HG02763 (cell line): ENCODE results near the gene RBM33.
"Not testable (repeated sequence)": the region's sequence is repeated elsewhere in the genome, so short reads cannot be mapped to it uniquely, and the experiment has no call there.

Source experiments
- ATAC-seq: cut with Tn5 transposase; IDR thresholded peaks from one replicate; pipeline ENCODE4 v1.9.1; 2021; ENCODE audit warnings: mild to moderate bottlenecking, moderate library complexity; ENCODE audit not compliant: unreplicated experiment

RBM33 gene

DNA sequence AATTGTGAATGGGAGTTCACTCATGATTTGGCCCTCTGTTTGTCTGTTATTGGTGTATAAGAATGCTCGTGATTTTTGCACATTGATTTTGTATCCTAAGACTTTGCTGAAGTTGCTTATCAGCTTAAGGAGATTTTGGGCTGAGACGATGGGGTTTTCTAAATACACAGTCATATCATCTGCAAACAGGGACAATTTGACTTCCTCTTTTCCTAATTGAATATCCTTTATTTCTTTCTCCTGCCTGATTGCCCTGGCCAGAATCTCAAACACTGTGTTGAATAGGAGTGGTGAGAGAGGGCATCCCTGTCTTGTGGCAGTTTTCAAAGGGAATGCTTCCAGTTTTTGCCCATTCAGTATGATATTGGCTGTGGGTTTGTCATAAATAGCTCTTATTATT lies 43.8 kb downstream of the RBM33 start:
- not testable (repeated sequence) for ATAC-seq

GRCh38 chr7:155690655-155691054 lies 46.2 kb downstream of the RBM33 start:
- ATAC-seq = not testable (repeated sequence)

DNA sequence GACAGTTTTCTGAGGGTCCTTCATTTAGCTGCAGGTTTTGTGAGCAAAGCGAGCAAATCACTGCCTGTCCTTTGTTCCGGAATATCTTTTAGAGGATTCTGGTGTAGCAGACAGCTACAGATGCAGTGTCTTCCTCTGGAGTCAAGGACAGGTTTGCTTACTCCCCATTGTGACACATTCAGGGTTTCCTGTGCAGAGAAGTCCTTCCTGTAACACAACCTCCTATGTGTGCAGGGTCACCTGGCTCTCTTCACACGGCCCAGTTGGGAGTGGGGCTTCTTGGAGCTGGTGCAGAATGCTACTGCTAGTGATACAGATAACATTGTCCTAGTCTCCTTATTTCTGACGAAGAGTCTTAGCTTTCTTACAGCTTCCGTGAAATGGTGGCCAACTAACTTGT lies 47.9 kb downstream of the RBM33 start:
- ATAC-seq = no peak

DNA sequence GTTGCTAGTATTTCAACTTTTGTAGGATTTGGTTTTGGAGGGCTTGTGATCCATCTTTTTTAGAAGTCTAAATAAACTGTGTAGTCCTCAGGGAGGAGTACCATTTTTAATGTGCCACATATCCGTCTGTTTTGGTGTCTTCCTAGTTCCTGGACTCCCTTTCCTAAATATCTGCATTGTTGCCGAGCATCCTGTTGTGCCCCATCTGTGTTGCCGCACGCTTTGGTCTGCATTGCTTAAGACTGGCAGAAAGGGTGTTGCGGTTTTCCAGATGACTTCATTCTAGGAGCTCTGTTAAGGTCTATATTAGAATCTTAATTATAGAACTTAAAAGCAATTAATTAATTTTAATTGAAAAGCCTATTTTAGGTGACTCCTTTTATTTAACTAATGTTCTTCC lies 49.4 kb downstream of the RBM33 start:
- ATAC-seq = no peak

- ATAC-seq = no peak
Observed at GRCh38 chr7:155694851-155695250, 50.4 kb downstream of the RBM33 start.

- ATAC-seq = no peak
Observed at GRCh38 chr7:155696747-155697146, 52.3 kb downstream of the RBM33 start.

- no peak for ATAC-seq
Observed at GRCh38 chr7:155698633-155699032, 54.2 kb downstream of the RBM33 start.

- ATAC-seq = no peak
Observed at GRCh38 chr7:155699180-155699579, 54.7 kb downstream of the RBM33 start.

DNA sequence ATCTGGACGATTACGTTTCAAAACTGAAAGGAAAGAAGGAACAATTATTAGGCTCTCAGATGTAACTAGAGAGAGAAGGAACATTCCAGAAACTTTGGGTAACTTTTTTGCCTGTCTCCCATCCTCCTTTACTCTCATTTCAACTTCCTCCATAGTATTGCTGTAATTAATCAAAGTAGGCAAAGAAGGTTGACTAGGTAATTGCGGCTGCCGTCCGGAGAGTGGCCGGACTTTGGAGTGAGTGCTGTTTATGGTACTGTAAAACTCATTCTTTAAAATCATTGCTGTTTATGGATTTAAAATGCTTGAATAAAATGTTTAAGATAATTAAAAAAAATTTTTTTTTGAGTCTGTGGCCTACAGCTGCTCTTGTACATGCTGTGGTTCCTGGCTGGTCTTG lies 56.4 kb downstream of the RBM33 start:
- ATAC-seq = no peak

DNA sequence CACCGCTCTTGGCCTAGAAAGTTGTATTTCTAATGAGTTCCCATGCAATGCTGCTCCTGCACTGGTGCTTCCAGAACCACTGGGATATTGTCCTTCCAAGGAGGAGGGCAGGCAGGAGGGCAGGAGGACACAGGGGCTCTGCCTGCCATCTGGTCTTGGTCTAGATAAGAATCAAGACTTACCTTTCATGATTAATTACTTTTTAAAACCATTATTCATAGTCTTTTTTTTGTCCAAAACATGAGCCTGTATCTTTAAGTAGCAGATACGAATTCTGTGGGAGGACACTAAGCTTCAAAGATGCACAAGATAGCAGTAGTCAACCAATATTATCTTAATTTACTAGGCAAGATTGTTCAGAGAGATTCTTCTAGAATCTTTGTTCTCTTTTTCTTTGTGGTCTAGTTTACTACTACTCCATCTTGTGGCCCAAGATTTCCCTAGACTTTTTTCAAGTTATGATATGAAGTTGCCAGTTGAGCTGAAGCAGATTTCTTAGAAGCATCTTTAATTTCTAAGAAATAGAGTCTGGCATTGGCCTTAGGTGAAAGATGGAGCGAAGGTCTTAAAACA lies 57.6 kb downstream of the RBM33 start:
- no peak for ATAC-seq

DNA sequence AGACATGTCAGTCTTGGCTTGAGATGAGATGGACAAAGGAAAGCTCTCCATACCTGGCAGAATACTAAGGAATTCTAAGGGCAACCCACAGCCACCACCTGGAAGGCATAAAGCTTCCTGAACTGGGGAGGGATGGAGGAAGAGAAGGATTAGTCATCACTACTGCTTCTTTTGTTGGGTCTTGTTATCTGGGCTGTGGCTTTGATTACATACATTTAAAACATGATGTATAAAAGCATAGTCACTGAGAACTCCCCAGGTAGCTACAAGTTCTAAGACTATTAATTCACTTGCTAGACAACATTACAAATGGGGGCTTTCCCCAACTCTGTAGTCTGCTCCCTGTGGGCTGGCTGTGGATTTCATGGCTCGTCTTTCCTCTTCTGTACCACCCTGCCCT lies 58.2 kb downstream of the RBM33 start:
- no peak for ATAC-seq

DNA sequence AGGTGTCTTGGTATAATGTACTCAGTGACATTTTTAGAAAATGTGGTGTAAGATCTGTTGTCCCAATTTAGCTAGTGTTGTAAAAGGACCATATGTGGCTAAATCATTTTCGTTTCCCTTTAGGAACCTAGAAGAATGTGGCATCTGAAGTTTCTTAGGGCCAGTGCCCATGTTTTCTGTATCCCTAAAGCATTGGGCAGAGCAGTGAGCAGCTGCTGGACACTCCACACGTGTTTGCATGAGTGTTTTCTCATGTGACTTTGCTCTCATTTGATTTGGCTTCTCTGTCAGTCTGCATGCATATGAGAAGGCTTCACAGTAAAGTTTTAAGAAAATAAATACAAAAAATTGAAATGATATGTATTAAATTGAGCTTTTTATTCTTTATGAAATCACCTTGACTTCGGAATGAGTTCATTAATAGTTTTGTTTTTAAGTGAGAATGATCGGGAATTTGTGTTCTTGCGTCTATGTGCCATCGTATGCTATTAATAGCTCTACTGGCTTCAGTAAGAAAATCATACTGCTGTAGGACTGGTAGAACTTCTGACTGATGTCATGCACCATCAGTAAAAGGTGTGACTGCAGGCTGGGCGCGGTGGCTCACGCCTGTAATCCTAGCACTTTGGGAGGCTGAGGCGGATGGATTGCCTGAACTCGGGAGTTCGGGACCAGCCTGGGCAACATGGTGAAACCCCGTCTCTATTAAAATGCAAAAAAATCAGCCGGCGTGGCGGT lies 61.3 kb downstream of the RBM33 start:
- no peak for ATAC-seq

- ATAC-seq = no peak
Observed at GRCh38 chr7:155706376-155706775, 61.9 kb downstream of the RBM33 start.

GRCh38 chr7:155709453-155709852 lies 65.0 kb downstream of the RBM33 start:
- no peak for ATAC-seq

- ATAC-seq = no peak
Observed at GRCh38 chr7:155710031-155710430, 65.6 kb downstream of the RBM33 start.

DNA sequence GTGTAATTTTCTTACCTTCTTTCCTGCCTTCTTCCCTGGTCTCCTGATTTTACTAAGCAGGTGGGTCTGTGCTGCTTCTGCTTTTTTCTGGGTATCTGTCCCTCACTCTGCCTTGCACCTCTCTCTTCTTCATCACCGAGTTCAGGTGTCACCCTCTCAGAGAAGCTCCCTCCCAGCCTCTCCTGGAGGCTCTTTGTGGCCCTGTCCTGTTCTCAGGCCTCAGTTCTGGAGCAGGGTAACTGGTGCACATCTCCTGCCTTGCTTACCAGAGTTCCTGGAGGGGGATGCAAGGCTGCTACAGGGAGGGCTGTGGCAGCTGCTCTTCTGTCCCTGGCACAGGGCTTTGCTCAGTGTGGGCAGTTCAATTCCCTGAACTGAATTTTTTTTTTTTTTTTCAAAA lies 66.1 kb downstream of the RBM33 start:
- no peak for ATAC-seq

DNA sequence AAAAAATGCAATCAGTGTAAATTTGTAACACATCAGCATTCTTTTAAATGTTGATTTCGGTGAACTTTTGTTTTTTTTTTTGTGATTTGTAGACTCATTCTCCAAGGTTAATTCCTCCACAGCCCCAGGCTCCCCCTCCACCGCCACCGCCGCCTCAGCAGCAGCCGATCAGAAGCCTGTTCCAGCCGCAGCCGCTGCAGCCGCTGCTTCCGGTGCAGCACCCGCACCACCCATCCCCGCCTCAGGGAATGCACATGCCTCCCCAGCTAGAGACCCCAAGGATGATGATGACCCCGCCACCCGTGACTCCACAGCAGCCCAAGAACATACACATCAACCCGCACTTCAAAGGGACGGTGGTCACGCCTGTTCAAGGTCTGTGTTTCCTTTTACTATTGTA lies 66.6 kb downstream of the RBM33 start:
- no peak for ATAC-seq

- no peak for ATAC-seq
Observed at GRCh38 chr7:155713384-155713783, 68.9 kb downstream of the RBM33 start.

- no peak for ATAC-seq
Observed at GRCh38 chr7:155714702-155715101, 70.2 kb downstream of the RBM33 start.

- no peak for ATAC-seq
Observed at GRCh38 chr7:155715111-155715805, 70.8 kb downstream of the RBM33 start.

GRCh38 chr7:155717010-155717744 lies 72.7 kb downstream of the RBM33 start:
- no peak for ATAC-seq

- ATAC-seq = no peak
Observed at GRCh38 chr7:155721056-155721455, 76.6 kb downstream of the RBM33 start.
